ENCODE results near the gene PINK1. TPM values are rescaled to one million over a fixed set of nuclear protein-coding genes. Genes with fewer than 3 reads are reported as not detected.
A peak's percentile ranks its signal among the peaks of the same experiment; 100 is the strongest.

PINK1 gene
- total RNA-seq, 1 donor from 2014 or later: 38.1 TPM

DNA sequence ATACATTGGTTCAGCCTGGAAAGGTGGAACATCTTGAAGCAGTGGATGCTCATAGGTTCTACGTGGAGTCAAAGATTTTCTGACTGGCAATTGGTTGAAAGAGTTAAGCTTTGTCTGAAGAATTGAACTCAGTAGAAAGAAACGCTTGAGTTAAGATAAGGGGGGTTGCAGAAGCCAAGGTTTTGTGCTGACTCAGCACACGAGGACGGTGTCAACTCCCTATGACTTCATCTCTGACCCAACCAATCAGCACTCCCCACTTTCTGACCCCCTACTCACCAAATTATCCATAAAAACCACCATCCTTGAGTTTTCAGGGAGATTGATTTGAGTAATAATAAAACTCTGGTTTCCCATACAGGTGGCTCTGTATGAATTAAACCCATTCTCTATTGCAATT is 2.5 kb upstream of the PINK1 start:
- TF ChIP-seq, protein P1, sequence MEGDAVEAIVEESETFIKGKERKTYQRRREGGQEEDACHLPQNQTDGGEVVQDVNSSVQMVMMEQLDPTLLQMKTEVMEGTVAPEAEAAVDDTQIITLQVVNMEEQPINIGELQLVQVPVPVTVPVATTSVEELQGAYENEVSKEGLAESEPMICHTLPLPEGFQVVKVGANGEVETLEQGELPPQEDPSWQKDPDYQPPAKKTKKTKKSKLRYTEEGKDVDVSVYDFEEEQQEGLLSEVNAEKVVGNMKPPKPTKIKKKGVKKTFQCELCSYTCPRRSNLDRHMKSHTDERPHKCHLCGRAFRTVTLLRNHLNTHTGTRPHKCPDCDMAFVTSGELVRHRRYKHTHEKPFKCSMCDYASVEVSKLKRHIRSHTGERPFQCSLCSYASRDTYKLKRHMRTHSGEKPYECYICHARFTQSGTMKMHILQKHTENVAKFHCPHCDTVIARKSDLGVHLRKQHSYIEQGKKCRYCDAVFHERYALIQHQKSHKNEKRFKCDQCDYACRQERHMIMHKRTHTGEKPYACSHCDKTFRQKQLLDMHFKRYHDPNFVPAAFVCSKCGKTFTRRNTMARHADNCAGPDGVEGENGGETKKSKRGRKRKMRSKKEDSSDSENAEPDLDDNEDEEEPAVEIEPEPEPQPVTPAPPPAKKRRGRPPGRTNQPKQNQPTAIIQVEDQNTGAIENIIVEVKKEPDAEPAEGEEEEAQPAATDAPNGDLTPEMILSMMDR (IDR thresholded peaks at IDR 0.05; ENCODE audit: unreplicated experiment): no peak
- Mint-ChIP-seq H3K36me3 (no peaks in the 10 kb centered on the region), H3K4me3 (no peak overlapping the region), H3K4me1 (peaks cover 15% of the 10 kb centered on the region), H3K27ac (no peak overlapping the region), H3K27me3 (ENCODE audit: low read depth) (peaks cover 20% of the 10 kb centered on the region), H3K9me3 (no peaks in the 10 kb centered on the region)
- no peak for DNase-seq (ENCODE audit: low spot score in 2 of 2, unreplicated experiment in 2 of 2)

- Mint-ChIP-seq H3K27me3 (ENCODE audit: low read depth) (peaks cover 8% of the 10 kb centered on the region), H3K27ac (peak overlapping the region; percentile 66), H3K36me3 (peaks cover under 1% of the 10 kb centered on the region), H3K4me1 (peaks cover 15% of the 10 kb centered on the region), H3K4me3 (peak overlapping the region; percentile 65), H3K9me3 (no peaks in the 10 kb centered on the region)
- TF ChIP-seq, protein P1 (IDR thresholded peaks at IDR 0.05; ENCODE audit: unreplicated experiment): no peak
- DNase-seq (ENCODE audit: low spot score in 2 of 2, unreplicated experiment in 2 of 2): no peak
These were observed 872 bp upstream of the PINK1 start for GRCh38 chr1:20632386-20632785.

DNA sequence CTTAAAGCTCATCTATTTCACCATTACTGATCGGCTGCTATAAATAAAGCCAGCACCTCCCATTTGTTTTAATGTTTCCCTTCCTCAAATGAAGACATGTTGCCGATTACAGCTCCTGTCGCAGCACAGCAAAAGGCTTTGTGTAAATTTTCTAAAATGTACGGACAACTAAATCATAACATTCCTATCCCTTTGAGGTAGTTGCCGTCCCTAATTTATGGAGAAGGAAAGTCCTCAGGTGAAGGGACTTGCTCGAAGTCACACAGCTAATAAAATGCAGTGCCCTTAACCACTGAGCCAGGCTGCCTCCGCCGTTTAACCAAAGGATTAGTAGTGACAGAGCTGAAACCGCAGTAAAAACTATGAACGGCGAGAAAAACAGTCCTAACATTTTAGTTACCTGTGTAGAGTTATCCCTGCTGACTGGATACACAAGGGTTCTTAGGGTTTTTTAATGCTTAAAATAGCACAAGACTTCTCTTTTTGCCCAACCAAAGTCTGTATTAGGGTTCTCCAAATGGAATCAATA is 871 bp downstream of the PINK1 start:
- Mint-ChIP-seq H3K27ac (peak overlapping the region; percentile 96), H3K27me3 (ENCODE audit: low read depth) (no peaks in the 10 kb centered on the region), H3K9me3 (no peaks in the 10 kb centered on the region), H3K36me3 (peaks cover 9% of the 10 kb centered on the region), H3K4me3 (peak overlapping the region; percentile 88), H3K4me1 (peaks cover 15% of the 10 kb centered on the region)
- DNase-seq (ENCODE audit: low spot score in 2 of 2, unreplicated experiment in 2 of 2): no peak
- TF ChIP-seq, protein P1 (IDR thresholded peaks at IDR 0.05; ENCODE audit: unreplicated experiment): no peak

GRCh38 chr1:20634594-20635084 is 1.4 kb downstream of the PINK1 start:
- Mint-ChIP-seq H3K27ac (peak overlapping the region; percentile 96), H3K4me1 (peaks cover 15% of the 10 kb centered on the region), H3K36me3 (peaks cover 13% of the 10 kb centered on the region), H3K27me3 (ENCODE audit: low read depth) (no peaks in the 10 kb centered on the region), H3K9me3 (no peaks in the 10 kb centered on the region), H3K4me3 (peak overlapping the region; percentile 88)
- no peak for DNase-seq (ENCODE audit: low spot score in 2 of 2, unreplicated experiment in 2 of 2)
- TF ChIP-seq, protein P1 (IDR thresholded peaks at IDR 0.05; ENCODE audit: unreplicated experiment): no peak

GRCh38 chr1:20636785-20637347 is 3.6 kb downstream of the PINK1 start:
- H3K4me3 Mint-ChIP-seq: no peak overlapping the region

More at GRCh38 chr1:20636785-20637347, 3.6 kb downstream of the PINK1 start:
- no peak for DNase-seq (ENCODE audit: low spot score in 2 of 2, unreplicated experiment in 2 of 2)
- Mint-ChIP-seq H3K27me3 (ENCODE audit: low read depth) (no peaks in the 10 kb centered on the region), H3K36me3 (peaks cover 25% of the 10 kb centered on the region), H3K4me1 (peaks cover 15% of the 10 kb centered on the region), H3K9me3 (no peaks in the 10 kb centered on the region), H3K27ac (no peak overlapping the region)
- TF ChIP-seq, protein P1 (IDR thresholded peaks at IDR 0.05; ENCODE audit: unreplicated experiment): no peak
